GM19193 (cell line): ENCODE results near the gene SMIM1.

ENCODE experiments used
- POLR2A ChIP-seq: IDR thresholded peaks from 4 replicates; pipeline ENCODE4 v1.6.1; 2011; ENCODE audit not compliant: insufficient read depth, insufficient read length; ENCODE audit errors: extremely low read depth

The SMIM1 gene

GRCh38 chr1:3772715-3773571 is at the start of gene SMIM1:
TSS of gene SMIM1 (plus strand) at chr1:3772749. CDS start at chr1:3775374, 2,625 bp downstream.
- TF ChIP-seq POLR2A, result no peak

DNA sequence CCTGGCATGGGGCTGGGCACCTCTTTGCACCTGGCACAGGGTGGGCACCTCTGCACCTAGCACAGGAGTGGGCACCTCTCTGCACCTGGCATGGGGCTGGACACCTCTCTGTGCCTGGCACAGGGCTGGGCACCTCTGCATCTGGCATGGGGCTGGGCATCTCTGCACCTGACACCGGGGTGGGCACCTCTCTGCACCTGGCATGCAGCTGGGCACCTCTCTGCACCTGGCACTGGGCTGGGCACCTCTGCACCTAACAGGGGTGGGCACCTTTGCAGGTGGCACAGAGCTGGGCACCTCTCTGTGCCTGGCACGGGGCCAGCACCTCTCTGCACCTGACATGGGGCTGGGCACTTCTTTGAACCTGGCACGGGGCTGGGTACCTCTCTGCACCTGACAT is 49.7 kb upstream of the SMIM1 start:
- no peak for TF ChIP-seq POLR2A

GRCh38 chr1:3725366-3725765 is 47.2 kb upstream of the SMIM1 start:
- no peak for TF ChIP-seq POLR2A

GRCh38 chr1:3727042-3727824 is 45.3 kb upstream of the SMIM1 start:
- no peak for TF ChIP-seq POLR2A

- TF ChIP-seq POLR2A, result no peak
Observed at GRCh38 chr1:3727825-3728776, 44.4 kb upstream of the SMIM1 start.

- no peak for TF ChIP-seq POLR2A
Observed at GRCh38 chr1:3729594-3730542, 42.7 kb upstream of the SMIM1 start.

DNA sequence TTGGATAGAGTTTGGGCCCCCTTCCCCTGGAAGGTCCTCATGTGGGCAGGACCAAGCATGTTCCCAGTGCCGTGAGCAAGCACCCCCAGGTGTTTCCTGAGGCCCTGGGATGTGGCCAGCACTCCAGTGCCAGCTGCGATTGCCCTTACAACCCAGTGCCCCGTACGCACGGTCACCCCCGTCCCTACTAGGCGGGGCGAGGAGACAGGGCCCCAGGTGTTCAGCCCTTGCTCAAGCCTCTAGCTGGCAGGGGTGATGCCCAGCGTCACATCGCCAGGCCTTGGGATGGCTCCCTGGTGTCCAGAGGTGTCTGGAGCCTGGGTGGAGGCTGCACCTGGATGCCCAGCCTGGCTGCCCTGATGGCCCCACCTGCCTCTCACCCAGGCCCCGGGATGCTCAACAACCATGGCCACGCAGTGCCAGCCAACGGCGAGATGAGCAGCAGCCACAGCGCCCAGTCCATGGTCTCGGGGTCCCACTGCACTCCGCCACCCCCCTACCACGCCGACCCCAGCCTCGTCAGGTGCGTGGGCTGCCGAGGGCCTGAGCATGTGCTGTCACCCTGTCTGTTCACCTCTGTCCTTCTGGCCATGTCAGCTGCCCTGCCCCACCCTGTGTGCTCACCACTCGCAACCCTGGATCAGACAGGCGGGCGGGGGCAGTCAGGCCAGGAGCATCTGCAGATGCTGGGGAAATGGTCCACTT is 41.9 kb upstream of the SMIM1 start:
- no peak for TF ChIP-seq POLR2A

DNA sequence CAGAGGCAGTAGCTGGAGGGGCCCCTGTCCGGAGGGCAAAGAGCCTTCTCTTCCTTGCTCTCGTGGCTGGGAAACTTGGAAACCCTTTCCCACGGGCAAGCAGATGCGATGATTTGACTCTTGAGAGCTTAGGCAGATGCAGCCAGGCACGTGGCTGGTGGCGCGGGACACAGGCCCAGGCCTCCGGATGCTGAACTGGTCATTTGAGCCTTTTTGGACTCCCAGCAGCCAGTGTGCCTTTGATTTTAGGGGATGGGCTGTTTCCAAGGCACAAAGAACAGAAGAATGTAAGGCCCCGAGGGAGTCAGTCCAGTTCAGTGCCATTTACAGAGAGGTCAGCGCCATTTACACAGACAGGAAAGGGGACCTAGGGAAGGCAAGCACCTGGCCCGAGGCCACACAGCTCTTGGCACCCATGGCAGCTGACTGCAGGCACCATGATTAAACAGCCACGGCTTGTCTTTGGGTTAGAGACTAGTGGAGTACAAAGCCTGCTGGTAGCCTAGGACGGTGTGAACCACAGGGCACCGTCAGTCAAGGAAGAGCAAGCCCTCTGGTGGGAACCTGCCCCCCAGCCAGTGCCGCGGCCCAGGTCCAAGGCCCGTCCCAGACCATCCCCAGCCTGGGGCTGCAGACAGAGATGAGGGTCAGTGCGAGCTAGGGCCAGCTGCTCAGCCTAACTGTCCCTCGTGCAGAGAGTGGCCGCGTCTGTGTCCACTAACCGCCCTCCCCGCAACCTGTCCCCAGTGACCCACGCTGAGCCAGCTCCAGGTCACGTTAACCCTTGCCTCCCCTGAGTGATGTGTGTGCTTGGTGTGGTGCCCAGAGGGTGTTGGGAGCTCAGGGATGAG is 40.7 kb upstream of the SMIM1 start:
- no peak for TF ChIP-seq POLR2A

GRCh38 chr1:3732434-3733093 is 40.0 kb upstream of the SMIM1 start:
- no peak for TF ChIP-seq POLR2A

DNA sequence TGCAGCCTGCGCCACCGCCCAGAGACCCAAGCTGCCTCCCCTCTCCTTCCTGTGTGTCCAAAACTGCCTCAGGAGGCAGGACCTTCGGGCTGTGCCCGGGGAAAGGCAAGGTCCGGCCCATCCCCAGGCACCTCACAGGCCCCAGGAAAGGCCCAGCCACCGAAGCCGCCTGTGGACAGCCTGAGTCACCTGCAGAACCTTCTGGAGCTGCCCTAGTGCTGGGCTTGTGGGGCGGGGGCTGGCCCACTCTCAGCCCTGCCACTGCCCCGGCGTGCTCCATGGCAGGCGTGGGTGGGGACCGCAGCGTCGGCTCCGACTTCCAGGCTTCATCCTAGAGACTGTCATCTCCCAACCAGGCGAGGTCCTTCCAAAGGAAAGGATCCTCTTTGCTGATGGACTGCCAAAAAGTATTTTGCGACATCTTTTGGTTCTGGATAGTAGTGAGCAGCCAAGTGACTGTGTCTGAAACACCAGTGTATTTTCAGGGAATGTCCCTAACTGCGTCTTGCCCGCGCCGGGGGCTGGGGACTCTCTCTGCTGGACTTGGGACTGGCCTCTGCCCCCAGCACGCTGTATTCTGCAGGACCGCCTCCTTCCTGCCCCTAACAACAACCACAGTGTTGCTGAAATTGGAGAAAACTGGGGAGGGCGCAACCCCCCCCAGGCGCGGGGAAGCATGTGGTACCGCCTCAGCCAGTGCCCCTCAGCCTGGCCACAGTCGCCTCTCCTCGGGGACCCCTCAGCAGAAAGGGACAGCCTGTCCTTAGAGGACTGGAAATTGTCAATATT is 39.3 kb upstream of the SMIM1 start:
- TF ChIP-seq POLR2A, result no peak
